Endothelial cell (in vitro differentiated cells): Measurements from ENCODE around the gene GPR157. TPM values are rescaled to one million over a fixed set of nuclear protein-coding genes. Genes with fewer than 3 reads are reported as not detected.
A peak's percentile ranks its signal among the peaks of the same experiment; 100 is the strongest.

Source experiments
- DNase-seq: peaks from one replicate; pipeline ENCODE4 v3.0.0; 2021; ENCODE audit warnings: low spot score
- H3K27ac Mint-ChIP-seq: one replicate; pipeline ENCODE4 v1.8.0; 2021; ENCODE audit warnings: mixed read lengths, inconsistent platforms; ENCODE audit not compliant: unreplicated experiment
- H3K27me3 Mint-ChIP-seq: one replicate; pipeline ENCODE4 v1.8.0; 2021; ENCODE audit warnings: mild to moderate bottlenecking, moderate library complexity, mixed read lengths, inconsistent platforms; ENCODE audit not compliant: unreplicated experiment
- H3K36me3 Mint-ChIP-seq: one replicate; pipeline ENCODE4 v1.8.0; 2021; ENCODE audit warnings: mild to moderate bottlenecking, low read depth, mixed read lengths, inconsistent platforms; ENCODE audit not compliant: unreplicated experiment
- H3K4me1 Mint-ChIP-seq: one replicate; pipeline ENCODE4 v1.8.0; 2021; ENCODE audit warnings: mild to moderate bottlenecking, mixed read lengths, inconsistent platforms; ENCODE audit not compliant: unreplicated experiment
- H3K4me3 Mint-ChIP-seq: one replicate; pipeline ENCODE4 v1.8.0; 2021; ENCODE audit warnings: mild to moderate bottlenecking, mixed read lengths, inconsistent platforms; ENCODE audit not compliant: unreplicated experiment
- H3K9me3 Mint-ChIP-seq: one replicate; pipeline ENCODE4 v1.8.0; 2021; ENCODE audit warnings: mixed read lengths, inconsistent platforms; ENCODE audit not compliant: unreplicated experiment
- CTCF ChIP-seq: fragments of 200-600 bp; sonication (generic); IDR thresholded peaks from one replicate; pipeline ENCODE4 v1.5.0; 2021; ENCODE audit warnings: antibody characterized with exemption; ENCODE audit not compliant: unreplicated experiment
- long read RNA-seq: library from polyadenylated mRNA; unstranded; transcript quantifications from one replicate; pipeline ENCODE4 v2.0.0, GENCODE V29; 2020; ENCODE audit not compliant: unreplicated experiment
- total RNA-seq: library from RNA; stranded (reverse); fragmentation: NEBNext Ultra II Directional; extraction: Animal tissue kit (Norgen Biotek cat#: 25700); gene quantifications from one replicate; pipeline ENCODE4 v1.2.1, GENCODE V29; 2021; ENCODE audit not compliant: unreplicated experiment

The GPR157 gene
- total RNA-seq: 2.8 TPM
- long read RNA-seq: 0 reads

GRCh38 chr1:9128520-9129265 is at the start of gene GPR157:
TSS of gene GPR157 (minus strand) at chr1:9129102. CDS start at chr1:9129027, 75 bp downstream.
- Mint-ChIP-seq H3K27me3 (peaks cover 11% of the 10 kb centered on the region), H3K9me3 (no peaks in the 10 kb centered on the region), H3K27ac (no peak within 1 kb of the TSS), H3K4me3 (peak within 1 kb of the TSS; percentile 84), H3K36me3 (no peaks in the 10 kb centered on the region), H3K4me1 (no peaks in the 10 kb centered on the region)
- peak; percentile 64 for DNase-seq
- no peak for TF ChIP-seq CTCF

- no peak for TF ChIP-seq CTCF
- Mint-ChIP-seq H3K4me3 (no peak overlapping the region), H3K4me1 (peaks cover 7% of the 10 kb centered on the region)
These were observed 45.9 kb upstream of the GPR157 start for GRCh38 chr1:9174762-9175161.

GRCh38 chr1:9174243-9174642 is 45.3 kb upstream of the GPR157 start:
- Mint-ChIP-seq H3K27me3 (peaks cover 7% of the 10 kb centered on the region), H3K9me3 (no peaks in the 10 kb centered on the region), H3K4me1 (peaks cover 3% of the 10 kb centered on the region), H3K36me3 (peaks cover 28% of the 10 kb centered on the region), H3K4me3 (no peak overlapping the region), H3K27ac (no peak overlapping the region)
- TF ChIP-seq CTCF: no peak
- no peak for DNase-seq

More at GRCh38 chr1:9174762-9175161, 45.9 kb upstream of the GPR157 start:
- Mint-ChIP-seq H3K9me3 (no peaks in the 10 kb centered on the region), H3K27ac (no peak overlapping the region), H3K27me3 (peaks cover 7% of the 10 kb centered on the region), H3K36me3 (peaks cover 28% of the 10 kb centered on the region)
- DNase-seq: no peak

GRCh38 chr1:9169601-9170137 is 40.8 kb upstream of the GPR157 start:
- peaks cover 13% of the 10 kb centered on the region for H3K36me3 Mint-ChIP-seq
- H3K9me3 Mint-ChIP-seq: no peaks in the 10 kb centered on the region
- H3K27me3 Mint-ChIP-seq: peaks cover 8% of the 10 kb centered on the region
- no peak overlapping the region for H3K27ac Mint-ChIP-seq
- DNase-seq: no peak
- no peak for TF ChIP-seq CTCF
- H3K4me3 Mint-ChIP-seq: no peak overlapping the region
- peaks cover 7% of the 10 kb centered on the region for H3K4me1 Mint-ChIP-seq

- TF ChIP-seq CTCF: no peak
- no peak overlapping the region for H3K27ac Mint-ChIP-seq
- peaks cover 5% of the 10 kb centered on the region for H3K27me3 Mint-ChIP-seq
- peak overlapping the region; percentile 2 for H3K4me3 Mint-ChIP-seq
- H3K9me3 Mint-ChIP-seq: no peaks in the 10 kb centered on the region
- peaks cover 7% of the 10 kb centered on the region for H3K4me1 Mint-ChIP-seq
- no peak for DNase-seq
- H3K36me3 Mint-ChIP-seq: peaks cover 5% of the 10 kb centered on the region
These were observed 38.7 kb upstream of the GPR157 start for GRCh38 chr1:9167638-9168037.
